HG03103 (cell line): ENCODE measurements around the gene ADGRD2.

Experiments
- ATAC-seq: cut with Tn5 transposase; IDR thresholded peaks from one replicate; pipeline ENCODE4 v1.9.1; 2021; ENCODE audit warnings: low read depth; ENCODE audit not compliant: unreplicated experiment

The ADGRD2 gene

GRCh38 chr9:124506433-124506832 lies 56.2 kb downstream of the ADGRD2 start:
- ATAC-seq: no peak

DNA sequence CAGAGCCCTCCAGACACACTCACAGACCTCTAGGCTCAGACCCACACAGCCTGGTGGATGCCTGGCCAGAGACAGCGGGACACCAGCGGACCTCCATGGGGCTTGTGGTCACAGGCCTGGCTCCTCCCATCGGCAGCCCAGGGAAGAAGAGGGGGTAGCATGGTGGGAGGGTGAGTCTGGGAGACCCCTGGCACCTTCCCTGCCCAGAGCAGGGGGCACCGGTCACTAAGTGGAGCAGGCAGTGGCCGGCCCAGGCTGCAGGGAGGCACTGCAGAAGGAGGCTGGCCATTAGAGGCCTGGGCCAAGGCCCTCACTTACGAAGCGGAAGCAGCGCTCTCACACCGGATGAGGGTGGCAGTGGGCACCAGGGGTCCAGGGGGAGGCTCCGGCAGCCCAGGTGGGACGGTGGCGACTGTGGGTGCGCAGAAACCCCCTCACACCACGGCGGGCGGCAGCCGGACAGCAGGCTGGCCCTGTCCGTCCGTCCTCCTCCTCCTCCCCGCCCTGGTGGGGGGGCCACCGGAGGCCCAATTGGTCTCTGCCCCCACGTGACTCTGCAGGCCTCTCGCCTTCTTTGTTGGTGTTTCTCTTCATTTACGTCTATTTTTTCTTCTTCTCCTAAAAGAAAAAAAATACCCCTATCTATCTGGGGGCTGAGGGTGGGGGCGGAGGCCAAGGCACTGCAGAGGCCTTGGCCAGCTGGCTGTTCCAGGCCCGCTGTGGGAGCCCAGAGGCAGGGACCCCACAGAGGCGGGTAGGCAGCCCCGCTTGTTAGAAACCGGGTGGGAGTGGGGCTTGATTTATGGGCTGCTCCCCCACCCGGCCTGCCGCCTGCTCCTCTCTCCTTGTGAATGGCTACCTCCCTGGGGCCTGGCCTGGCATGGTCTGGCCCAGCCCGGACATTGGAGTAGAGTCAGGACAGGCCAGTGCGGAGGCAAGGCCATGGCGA lies 57.0 kb downstream of the ADGRD2 start, which contains the start of gene NR5A1:
TSS of gene NR5A1 (minus strand) at position 469 of the 949 bp plus-strand sequence. CDS start 4,004 bp downstream, outside the sequence.
- ATAC-seq: no peak

- ATAC-seq: no peak
Measured at GRCh38 chr9:124507880-124508423, 57.7 kb downstream of the ADGRD2 start.

DNA sequence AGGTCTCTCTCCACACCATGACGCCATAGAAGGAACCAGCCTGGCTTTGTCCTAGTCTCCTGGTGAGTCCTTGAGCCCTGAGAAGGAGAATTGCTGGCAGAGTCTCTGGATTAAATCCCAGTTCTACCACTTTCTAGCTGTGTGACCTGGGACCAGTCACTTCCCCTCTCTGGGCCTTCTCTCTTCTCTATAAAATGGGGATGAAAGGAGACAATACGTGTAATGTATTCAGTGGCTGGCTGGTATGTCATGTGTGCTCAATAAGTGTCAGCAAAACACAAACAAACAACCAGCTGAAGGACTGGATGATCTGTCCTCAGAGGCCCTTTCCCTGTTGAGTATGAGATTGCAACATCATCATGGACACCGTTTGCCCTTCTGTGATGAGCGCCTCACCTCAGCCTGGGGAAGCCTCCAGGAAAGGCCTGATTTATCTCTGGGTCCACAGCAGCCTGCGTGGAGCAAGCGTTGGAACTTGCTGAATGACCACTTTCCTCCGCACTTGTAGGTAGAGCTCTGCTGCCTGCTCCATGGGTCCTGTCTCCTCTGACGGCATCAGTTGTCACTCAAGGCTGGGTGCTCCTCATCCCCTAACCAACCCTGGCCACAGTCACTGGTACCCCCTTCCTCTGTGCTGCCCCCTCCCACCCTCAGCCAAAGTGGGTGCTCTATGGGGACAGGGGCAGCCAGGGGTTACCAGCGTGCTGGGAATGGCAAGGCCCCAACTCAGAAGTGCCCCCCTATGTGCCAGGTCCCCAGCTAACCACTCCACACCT lies 60.6 kb downstream of the ADGRD2 start:
- no peak for ATAC-seq

DNA sequence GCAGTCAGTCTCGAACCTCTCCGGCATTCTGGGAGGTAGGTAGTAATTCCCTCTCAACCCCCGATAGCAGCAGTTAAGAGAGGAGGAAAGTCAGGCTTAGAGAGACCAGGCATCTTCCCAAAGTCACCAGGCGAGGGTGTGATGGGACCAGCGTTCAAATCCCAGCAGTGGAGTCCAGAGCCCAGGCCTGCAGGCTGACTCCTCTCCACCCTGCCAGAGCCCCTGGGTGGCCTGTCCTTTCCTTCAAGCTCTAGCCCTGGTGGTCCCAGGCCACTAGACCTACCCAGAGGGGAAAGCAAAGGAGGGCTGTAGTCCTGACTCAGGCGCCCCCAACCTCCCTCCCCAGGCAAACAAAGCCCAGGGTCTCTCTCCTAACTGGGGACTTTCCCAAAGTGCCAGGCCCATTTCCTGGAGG lies 61.2 kb downstream of the ADGRD2 start:
- no peak for ATAC-seq

DNA sequence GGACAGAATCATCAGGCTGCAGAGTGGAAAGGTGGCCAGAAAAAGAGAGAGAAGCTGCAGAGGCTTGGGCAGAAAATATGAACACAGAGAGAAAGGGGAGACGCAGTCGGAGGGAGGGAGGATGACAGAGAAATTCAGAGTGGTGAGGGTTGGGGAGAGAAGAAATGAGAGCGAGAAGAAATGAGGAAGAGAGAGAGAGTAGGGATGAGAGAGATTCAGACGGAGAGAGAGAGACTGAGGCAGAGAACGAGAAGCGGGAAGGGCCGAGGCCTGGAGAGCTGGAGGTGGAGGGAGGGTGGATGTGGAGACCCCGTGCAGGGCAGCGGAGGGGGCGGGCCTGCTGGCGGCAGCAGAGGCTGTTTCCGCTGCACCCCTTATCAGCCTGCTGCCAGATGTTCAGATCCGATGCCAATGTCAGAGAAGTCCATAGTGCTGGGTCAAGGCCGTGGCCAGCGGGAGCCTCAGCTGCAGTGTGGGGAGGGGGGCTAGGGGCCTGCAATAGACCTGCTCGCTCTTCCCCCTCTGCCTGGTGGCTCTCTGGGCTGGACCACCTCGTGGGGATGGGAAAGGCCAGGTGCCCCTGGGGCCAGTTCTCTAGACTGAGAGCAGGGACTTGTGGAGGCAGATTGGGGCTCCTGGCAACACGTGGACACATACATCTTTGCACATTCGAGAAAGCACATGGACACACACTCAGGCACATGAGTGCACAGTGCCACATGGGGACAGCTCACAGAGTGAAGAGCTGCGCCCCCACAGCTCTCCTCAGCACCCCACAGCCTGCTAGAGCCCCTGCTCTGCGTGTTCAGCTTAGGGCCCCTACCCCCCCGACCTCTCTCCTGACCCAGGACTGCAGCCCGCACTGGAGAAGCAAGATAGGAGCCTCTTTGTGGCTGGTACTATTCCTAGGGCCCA lies 61.9 kb downstream of the ADGRD2 start:
- no peak for ATAC-seq

DNA sequence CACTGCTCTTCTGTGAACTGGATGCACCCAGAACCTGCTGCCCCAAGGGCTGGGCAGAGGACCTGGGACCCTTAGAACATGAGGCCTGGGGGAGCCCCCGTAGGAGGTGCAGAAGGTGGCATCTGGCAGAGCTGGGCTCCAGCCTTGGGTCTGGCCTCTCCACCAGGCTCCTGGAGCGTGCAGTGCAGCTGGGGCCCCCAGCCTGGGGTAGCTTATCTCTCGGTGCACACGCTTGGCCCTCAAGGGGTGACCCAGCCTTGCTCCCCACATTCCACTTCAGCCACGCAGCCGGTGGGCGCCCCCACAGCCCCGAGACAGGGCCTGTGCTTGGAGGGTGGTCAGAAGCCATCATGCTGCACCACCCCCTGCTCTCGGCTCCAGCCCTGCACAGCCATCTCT lies 62.6 kb downstream of the ADGRD2 start:
- no peak for ATAC-seq

- ATAC-seq: no peak
Measured at GRCh38 chr9:124513376-124513994, 63.2 kb downstream of the ADGRD2 start.

GRCh38 chr9:124514125-124514524 lies 63.9 kb downstream of the ADGRD2 start:
- no peak for ATAC-seq

GRCh38 chr9:124514874-124515273 lies 64.6 kb downstream of the ADGRD2 start:
- no peak for ATAC-seq

DNA sequence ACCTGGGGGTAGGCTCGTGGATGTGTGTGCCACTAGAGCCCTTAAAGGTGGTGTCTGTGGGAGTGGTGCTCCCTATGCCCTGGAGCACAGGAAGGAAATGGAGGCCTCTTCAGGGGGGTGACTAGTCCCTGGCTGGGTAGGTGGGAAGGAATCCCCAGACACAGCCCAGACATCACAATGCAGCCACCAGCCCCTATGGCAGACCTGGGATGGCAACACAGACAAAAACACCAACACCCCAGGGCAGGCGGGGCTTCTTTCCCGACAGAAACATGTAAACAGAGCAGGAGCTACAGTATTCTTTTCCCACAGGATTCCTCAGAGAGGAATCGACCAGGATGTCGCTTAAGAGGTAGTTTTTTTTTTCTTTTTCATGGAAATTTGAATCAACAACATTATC lies 67.3 kb downstream of the ADGRD2 start:
- ATAC-seq: no peak

DNA sequence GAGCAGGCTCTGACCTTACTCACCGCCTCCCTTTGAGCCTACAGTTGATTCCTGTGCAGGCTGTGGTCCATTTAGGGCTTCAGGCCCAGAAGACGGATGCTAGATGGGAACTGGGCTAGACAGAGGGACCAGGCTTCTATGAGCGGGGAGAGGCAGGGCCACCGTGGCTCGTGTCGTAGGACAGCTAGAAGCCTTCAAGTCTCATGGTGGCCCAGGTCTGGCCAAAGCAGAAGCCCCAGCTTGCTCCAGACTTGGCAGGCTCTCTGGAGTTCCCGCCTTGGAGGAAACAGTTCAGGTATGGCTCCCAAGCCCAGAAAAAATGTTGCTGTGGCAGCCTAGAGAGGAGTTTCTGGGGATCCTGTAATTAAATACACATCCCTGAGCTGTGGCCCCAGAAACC lies 67.9 kb downstream of the ADGRD2 start:
- ATAC-seq: no peak

- ATAC-seq: no peak
Measured at GRCh38 chr9:124520206-124520596, 70.0 kb downstream of the ADGRD2 start.

GRCh38 chr9:124521142-124521541 lies 70.9 kb downstream of the ADGRD2 start:
- no peak for ATAC-seq

DNA sequence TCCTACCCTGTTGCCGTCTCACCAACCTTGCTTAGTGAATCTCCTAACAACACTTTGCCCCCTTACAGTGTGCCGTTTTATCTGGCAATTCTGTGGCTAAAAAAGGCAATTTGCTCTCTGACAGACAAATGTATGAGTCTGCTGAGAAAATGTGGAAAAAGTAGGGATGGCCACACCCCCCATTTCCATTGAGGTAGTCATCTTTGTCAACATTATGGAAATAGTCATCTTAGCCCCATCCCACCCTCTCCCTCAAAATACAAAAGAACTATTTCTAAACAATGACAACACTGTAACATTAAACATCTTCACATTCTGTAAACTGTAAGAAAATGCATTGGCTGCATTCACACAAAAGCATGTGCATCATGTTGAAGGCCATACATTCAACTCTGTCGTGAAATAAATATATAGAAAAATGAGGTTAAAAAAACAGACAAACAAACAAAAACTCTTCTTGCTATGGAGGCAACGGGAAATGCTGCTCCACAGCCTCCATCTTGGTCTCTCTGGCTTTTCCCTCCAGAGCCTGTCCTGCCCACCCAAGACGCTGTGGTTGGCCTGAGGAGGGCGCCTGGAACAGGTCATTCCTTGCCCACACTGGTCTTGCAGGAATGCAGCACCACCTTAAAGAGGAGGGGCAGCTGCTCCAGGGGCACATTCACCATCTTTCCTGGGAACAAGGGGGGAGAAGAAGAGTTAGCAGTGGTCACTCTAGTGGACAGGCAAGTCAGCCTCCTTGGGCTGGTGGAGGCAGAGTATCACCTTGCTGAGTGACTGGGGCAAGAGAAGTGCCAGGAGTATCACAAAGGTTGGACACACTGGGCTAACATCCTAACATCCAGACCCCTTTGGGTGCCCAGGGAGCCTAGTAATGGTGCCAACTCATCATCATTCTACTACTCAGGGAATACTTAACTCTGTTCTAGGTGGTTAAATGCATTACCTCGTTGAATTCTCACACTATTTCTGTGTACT lies 72.2 kb downstream of the ADGRD2 start:
- no peak for ATAC-seq

DNA sequence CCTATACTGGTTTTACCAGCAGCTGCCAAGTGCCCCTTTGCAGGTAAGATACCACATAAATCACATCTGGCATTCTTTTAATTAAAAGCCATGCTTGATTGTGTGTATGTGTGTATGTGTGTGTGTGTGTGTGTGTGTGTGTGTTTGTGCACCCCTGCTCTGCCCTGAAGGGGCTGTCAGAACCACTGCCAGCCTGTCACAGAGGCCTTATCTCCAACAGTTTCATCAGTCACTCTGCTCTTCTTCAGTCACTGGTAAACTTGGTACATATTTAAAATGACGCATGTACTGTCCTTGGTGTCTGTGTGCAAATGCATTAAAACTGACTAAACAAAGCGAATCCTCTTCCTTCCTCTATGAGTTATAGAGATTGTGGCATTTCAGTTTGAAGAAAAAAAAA lies 75.9 kb downstream of the ADGRD2 start:
- no peak for ATAC-seq

- no peak for ATAC-seq
Measured at GRCh38 chr9:124527781-124528180, 77.5 kb downstream of the ADGRD2 start.
